Measurements from ENCODE around the gene NT5C1A.

Gene NT5C1A

DNA sequence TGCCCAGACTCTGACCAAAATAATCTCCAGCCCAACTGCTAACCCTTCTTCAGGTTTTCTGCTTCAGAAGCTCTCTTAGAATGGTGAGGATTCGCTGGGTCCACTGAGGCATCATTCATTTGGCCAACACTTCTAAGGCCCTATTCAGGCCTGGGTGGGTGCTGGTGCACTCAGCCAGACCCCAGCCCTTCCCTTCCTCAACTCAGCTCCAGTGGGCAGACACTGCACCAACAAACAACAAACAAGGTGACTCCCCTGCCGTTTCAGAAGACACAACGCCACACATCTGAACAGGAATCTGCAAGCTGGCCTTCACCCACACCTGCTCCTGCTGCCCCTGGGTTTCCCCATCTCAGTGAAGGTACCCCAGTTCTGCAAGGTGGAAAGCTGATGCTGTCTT, 38.5 kb downstream of the NT5C1A start:
- no peak for DNase-seq

DNA sequence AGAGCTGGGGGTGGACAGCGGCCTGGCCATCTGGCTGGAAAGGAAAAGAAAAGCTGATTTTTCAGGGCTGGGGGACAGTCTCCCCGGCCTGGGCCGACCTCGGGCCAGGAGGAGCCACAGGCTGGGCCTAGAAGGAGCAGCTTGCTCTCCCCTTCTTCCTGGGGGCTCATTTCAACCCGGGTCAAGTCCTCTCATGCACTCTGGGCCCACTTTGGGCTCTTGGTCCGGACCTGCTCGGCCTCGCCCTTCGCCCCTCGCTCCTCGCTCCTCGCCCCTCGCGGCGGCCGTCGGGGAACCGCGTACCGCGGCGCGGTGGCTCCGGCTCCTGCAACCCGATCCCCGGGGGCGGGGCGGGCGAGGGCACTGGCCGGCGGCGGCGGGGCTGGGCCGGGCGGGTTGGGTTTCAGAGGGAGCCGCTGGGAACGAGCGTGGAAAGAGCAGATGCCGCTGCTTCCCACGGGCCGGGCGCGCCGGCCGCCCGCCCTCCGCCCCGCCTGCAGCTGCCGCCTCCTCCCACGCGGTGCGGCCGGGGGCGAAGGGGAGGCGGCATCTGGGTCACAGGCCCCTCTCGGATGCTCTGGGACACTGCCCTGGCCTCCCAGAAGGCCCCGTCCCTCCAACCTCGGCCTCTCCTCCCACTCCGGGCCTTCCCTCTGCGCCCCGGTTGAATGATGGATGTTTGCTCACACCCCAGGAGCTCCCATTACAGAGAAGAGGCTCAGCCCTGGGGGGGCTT, 39.1 kb downstream of the NT5C1A start:
- DNase-seq = no peak

- no peak for DNase-seq
These were observed 39.6 kb downstream of the NT5C1A start for GRCh38 chr1:39632323-39632681.

- DNase-seq = peak; percentile 32
These were observed 40.3 kb downstream of the NT5C1A start for GRCh38 chr1:39631361-39632322.

DNA sequence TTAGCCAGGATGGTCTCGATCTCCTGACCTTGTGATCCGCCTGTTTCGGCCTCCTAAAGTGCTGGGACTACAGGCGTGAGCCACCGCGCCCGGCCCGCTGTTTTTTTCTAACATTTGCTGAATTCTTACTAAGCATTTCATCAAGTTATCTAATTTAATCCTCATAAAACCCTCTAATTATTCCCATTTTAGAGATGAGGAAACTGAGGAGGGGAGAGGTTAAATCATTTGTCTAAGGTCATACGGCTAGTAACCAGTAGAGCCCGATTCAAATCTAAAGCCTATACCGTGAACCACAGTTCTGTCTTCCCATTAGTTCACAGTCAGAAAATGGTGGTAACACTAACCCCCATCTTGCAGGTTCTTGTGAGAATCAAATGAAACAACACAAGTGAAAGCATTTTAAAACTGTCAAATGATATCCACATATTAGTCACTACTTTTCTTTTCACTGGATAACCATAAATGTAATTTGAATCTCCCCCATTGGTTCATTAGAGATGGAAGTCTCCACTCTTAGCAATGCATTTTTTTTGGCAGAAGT, 43.0 kb downstream of the NT5C1A start:
- no peak for DNase-seq

GRCh38 chr1:39626646-39627045, 45.3 kb downstream of the NT5C1A start:
- no peak for DNase-seq

GRCh38 chr1:39625462-39626273, 46.2 kb downstream of the NT5C1A start:
- DNase-seq = no peak

DNA sequence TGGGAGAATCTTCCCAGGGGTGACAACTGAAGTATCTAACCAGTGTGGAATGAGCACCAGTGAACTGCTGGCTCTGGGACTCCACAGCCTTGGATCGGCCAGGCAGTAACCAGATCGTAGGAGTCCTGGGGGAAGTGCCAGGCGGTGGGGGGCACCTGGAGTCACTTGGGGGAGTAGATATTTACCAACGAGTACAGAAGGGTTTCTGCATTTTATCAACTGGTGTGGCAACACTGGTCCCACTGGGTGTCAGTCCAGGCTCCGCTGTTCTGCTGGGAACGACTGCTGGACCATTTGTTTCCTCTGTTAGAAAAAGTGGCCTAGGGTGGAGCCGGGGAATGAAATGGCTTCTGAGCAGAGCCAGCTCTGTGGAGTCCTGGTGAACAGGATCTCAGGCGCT, 46.9 kb downstream of the NT5C1A start:
- no peak for DNase-seq

DNA sequence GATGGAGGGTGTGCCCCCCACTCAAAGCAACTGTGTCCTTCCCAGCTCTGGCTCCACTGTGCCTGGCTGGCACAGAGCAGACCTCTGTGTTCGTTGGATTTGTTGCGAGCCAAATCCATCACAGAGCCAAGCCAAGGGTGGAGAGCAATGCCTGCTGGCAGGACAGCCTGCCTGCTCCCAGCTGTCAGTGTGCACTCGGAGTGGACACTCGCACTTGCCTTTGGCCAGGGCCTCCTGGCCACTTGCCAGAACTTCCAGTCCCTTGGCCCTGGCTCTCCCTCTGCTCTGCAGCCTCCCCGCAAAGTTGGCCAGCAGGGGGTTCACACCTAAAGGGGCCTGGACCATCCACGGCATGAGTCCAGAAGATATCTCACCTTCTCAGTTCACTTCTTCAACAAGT, 48.9 kb downstream of the NT5C1A start:
- no peak for DNase-seq

- DNase-seq = no peak
These were observed 49.5 kb downstream of the NT5C1A start for GRCh38 chr1:39622427-39622826.

- no peak for DNase-seq
These were observed 51.2 kb downstream of the NT5C1A start for GRCh38 chr1:39620659-39621165.

- no peak for DNase-seq
These were observed 54.3 kb downstream of the NT5C1A start for GRCh38 chr1:39617488-39618049.

DNA sequence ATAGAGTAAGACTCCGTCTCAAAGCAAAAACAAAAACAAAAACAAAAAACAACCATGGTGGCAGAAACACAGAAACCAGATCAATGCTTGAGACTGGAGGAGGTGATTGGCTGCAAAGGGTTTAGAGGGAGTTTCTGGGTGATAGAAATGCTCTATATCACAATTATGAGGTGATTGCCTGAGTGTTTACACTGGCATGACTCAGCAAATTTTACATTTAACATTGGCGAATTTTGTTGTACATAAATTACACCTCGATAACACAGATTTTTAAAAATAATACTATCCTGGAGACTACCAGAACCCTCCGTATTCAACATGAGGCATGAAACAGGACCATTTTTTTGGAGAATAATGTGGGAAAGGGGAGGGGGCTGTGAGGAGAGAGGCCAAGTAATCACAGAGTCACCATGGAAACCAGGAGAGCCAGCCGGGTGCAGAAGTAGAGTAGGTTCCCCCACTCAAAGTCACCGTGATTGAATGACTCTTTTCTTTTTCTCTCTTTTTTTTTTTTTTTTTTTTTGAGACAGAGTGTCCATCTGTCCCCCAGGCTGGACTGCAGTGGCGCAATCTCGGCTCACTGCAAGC, 56.7 kb downstream of the NT5C1A start:
- DNase-seq = no peak

- no peak for DNase-seq
These were observed 57.4 kb downstream of the NT5C1A start for GRCh38 chr1:39614488-39614887.

DNA sequence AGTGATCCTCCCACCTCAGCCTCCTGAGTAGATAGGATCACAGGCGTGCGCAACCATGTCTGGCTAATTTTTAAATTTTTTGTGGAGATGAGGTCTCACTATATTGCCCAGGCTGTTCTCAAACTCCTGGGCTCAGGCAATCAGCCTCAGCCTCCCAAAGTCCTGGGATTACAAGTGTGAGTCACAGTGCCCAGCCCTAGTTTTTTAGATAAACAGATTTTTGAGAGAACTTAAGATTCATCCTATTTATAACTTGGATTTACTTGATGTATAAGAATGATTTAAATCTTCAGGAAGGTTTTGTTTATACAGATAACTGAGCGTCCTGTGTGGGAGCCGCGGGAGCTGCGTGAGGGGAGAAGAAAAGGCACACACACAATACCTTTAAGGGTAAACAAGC, 58.7 kb downstream of the NT5C1A start:
- no peak for DNase-seq

DNA sequence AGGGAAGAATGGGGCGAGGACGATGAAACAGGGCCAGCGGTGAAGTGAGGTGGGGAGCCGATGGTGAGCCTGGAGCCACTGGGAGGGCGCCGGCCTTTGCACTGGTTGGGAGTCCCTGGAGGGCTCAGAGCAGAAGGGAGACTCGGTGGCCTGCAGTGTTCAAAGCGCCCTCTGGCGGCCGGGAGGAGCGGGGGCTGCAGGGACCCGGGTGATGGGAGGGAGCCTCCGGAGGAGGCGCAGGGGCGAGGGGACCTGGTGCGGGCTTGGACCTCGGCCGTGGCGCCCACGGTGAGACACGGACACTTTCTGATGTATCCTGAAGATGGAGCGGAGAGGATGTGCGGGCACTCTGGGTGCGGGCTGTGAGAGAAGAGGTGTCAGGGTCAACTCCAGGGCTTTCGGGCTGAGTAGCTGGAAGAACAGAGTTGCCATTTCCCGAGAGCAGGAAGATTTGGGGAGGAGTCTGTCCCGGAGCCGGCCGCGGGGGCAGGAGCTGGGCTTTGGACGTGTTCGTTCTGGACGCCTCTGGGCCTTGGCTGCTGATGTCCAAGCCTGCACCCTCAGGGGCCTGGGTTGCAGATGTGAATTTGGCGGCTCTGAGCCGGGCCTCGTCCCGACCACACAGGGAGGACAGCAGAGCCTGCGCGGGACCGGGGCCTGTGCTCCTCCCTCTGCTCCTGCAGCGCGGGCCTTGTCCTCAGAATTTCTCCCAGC, 62.1 kb downstream of the NT5C1A start:
- DNase-seq = peak; percentile 91

Data from activated T-cell treated with anti-CD3 and anti-CD28 coated beads, Interleukin-2, amount 50 U/mL, for 48 hours (primary cell).